Measurements from ENCODE around the gene ZNF18.
"Not testable (repeated sequence)": the region's sequence is repeated elsewhere in the genome, so short reads cannot be mapped to it uniquely, and the experiment has no call there.

The ZNF18 gene

DNA sequence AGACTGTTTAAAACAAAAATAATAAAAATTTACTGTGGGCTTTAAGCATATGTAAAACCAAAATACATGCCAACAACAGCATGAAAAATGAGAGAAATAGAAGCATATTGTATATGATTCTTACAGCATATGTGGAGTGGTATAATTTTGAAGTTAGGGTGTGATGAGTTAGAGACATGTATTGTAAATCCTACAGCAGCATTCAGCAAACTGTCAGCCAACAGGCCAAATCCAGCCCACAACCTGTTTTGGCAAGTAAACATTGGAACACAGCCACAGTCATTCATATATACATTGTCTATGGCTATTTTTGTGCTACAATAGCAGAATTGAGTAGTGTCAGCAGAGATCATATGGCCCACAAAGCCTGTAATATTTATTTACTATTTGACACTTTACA, 42.3 kb downstream of the ZNF18 start:
- no peak overlapping the region for H3K4me3 Mint-ChIP-seq
- peaks cover 22% of the 10 kb centered on the region for H3K9me3 Mint-ChIP-seq
- H3K36me3 Mint-ChIP-seq (ENCODE audit: low read depth) = peaks cover 6% of the 10 kb centered on the region
- H3K4me1 Mint-ChIP-seq (ENCODE audit: low read depth) = no peaks in the 10 kb centered on the region
- intact Hi-C loops (cut with micrococcal nuclease) = no loop called here
- no peaks in the 10 kb centered on the region for H3K27me3 Mint-ChIP-seq
- H3K27ac Mint-ChIP-seq = no peak overlapping the region

DNA sequence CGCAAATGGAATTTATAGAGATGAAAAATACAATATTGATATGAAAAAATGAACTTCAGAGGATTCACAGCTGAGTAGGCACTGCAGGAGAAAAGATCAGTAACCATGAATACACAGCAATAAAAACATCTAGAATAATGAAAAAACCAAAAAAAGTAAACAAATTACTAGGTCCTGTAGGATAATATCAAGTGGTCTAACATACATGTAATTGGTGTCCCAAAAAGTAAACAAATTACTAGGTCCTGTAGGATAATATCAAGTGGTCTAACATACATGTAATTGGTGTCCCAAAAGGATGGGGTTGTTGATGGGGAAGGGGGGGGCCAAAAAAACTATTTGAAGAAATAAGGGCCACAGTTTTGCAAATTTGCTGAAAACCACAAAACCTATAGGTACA, 43.4 kb downstream of the ZNF18 start:
- Mint-ChIP-seq H3K27ac (no peak overlapping the region), H3K4me1 (ENCODE audit: low read depth) (no peaks in the 10 kb centered on the region), H3K9me3 (peaks cover 22% of the 10 kb centered on the region), H3K27me3 (no peaks in the 10 kb centered on the region), H3K36me3 (ENCODE audit: low read depth) (peaks cover 6% of the 10 kb centered on the region), H3K4me3 (no peak overlapping the region)
- intact Hi-C loops (cut with micrococcal nuclease) = no loop called here

DNA sequence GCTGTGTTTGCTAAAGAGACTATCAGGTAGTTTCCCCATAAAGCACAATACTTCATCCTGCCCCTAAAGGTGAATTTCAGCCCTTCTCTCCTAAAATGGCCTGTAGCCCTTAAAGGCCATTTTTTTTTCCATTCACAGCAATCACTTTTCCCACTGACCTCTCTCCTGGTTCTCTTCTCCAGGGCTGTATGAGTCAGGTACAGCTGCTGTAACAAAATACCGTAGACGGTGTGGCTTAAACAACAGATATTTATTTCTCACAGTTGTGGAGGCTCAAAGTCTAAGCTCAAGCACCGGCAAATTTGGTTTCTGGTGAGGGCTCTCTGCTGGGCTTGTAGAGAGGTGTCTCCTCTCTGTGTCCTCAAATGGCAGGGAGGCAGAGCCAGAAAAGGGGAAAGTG, 44.7 kb downstream of the ZNF18 start:
- Mint-ChIP-seq H3K36me3 (ENCODE audit: low read depth) (peaks cover 6% of the 10 kb centered on the region), H3K27ac (no peak overlapping the region), H3K4me1 (ENCODE audit: low read depth) (no peaks in the 10 kb centered on the region), H3K9me3 (peaks cover 22% of the 10 kb centered on the region), H3K27me3 (no peaks in the 10 kb centered on the region), H3K4me3 (no peak overlapping the region)
- intact Hi-C loops (cut with micrococcal nuclease) = no loop called here

DNA sequence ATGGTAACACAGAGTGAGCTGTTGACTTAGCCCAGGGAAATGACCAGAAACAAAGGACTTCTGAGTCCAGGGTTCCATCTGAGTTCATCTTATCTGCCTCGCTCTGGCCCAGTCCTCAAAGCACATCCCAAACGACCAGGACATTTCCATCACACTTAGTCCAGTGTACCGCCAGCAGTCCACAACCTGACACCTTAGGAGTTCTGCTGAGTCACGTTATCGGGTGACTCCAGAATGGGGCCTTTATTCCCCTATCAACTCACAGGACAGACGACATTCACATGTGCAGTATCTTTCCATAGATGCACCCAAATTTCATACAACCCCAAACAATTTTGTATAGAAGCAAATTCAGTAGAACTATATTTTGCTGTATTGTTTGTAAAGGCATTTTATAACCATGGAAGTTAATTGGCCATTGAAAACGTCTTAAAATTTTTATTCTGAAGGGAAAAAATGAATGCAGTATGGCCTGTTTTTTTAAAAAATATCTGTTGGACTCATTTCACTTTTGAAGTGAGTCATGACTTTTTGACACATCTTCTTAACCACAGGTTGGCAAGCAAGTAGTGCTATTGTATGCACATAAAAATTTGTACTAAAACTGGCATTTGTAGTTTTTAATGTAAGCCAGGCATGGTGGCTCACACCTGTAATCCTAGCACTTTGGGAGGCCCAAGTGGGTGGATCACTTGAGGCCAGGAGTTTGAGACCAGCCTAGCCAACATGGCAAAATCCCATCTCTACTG, 46.3 kb downstream of the ZNF18 start:
- H3K36me3 Mint-ChIP-seq (ENCODE audit: low read depth) = peaks cover 6% of the 10 kb centered on the region
- peaks cover 22% of the 10 kb centered on the region for H3K9me3 Mint-ChIP-seq
- no peaks in the 10 kb centered on the region for H3K27me3 Mint-ChIP-seq
- H3K4me1 Mint-ChIP-seq (ENCODE audit: low read depth) = no peaks in the 10 kb centered on the region
- intact Hi-C loops (cut with micrococcal nuclease) = no loop called here
- no peak overlapping the region for H3K27ac Mint-ChIP-seq
- H3K4me3 Mint-ChIP-seq = no peak overlapping the region

DNA sequence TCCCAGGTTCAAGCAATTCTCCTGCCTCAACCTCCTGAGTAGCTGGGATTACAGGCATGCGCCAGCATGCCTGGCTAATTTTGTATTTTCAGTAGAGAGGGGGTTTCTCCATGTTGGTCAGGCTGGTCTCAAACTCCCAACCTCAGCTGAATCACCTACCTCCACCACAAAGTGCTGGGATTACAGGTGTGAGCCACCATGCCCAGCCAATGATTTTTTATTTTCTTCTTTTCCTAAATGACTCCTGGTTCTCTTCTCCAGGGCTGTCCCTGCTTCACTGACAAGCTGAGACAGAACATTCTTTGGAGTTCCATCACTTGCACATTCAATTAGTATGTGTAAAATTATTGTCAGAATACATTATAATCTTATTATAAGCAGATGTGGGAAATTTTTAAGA, 47.7 kb downstream of the ZNF18 start:
- H3K27me3 Mint-ChIP-seq; intact Hi-C loops (cut with micrococcal nuclease); H3K27ac Mint-ChIP-seq; H3K36me3 Mint-ChIP-seq (ENCODE audit: low read depth); H3K4me3 Mint-ChIP-seq; H3K4me1 Mint-ChIP-seq (ENCODE audit: low read depth): not testable (repeated sequence)
- peaks cover 22% of the 10 kb centered on the region for H3K9me3 Mint-ChIP-seq

DNA sequence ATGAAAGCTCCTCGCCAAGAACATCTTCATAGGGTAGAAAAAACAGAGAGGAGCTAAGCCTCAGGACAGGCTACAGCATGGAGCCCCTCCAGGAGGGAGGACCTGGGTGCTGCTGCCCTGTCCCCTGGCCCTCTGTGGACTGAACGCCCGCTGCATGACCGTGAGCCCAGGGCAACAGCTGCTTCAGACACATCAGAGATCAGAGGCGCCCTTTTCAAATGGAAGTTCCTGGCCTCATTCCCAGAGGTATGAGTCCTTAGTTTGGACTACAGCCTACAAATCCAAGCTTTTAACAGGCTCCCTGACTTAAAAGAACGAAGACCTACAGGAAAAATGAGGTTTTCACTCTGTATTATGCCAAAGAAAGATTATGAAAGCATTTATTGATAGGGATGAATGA, 48.5 kb downstream of the ZNF18 start:
- peaks cover 15% of the 10 kb centered on the region for H3K9me3 Mint-ChIP-seq
- peaks cover 6% of the 10 kb centered on the region for H3K36me3 Mint-ChIP-seq (ENCODE audit: low read depth)
- H3K27me3 Mint-ChIP-seq = no peaks in the 10 kb centered on the region
- intact Hi-C loops (cut with micrococcal nuclease) = no loop called here
- H3K4me3 Mint-ChIP-seq = no peak overlapping the region
- no peaks in the 10 kb centered on the region for H3K4me1 Mint-ChIP-seq (ENCODE audit: low read depth)
- H3K27ac Mint-ChIP-seq = no peak overlapping the region

DNA sequence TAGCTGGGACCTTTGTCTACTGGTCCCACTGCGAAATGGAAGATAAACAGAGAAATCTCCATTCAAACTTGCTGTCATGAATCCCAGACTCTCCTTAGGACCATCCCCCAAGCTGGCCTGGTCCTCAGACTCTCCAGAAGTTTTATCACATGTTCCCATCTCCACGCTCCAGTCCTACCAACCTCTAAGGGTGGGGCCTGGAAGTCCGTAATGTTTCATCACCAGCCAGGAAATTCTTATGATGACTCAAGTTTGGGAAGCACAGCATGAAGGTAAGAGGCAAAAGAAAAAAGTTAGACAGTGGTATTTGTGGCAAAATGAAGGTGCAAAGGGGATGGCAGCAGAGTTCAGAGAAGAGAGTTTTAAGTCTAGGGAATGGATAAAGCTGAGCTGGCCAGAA, 52.7 kb downstream of the ZNF18 start:
- no peaks in the 10 kb centered on the region for H3K9me3 Mint-ChIP-seq
- H3K27me3 Mint-ChIP-seq = no peaks in the 10 kb centered on the region
- H3K4me1 Mint-ChIP-seq (ENCODE audit: low read depth) = no peaks in the 10 kb centered on the region
- H3K4me3 Mint-ChIP-seq = no peak overlapping the region
- H3K27ac Mint-ChIP-seq = no peak overlapping the region
- no peaks in the 10 kb centered on the region for H3K36me3 Mint-ChIP-seq (ENCODE audit: low read depth)
- intact Hi-C loops (cut with micrococcal nuclease) = no loop called here

DNA sequence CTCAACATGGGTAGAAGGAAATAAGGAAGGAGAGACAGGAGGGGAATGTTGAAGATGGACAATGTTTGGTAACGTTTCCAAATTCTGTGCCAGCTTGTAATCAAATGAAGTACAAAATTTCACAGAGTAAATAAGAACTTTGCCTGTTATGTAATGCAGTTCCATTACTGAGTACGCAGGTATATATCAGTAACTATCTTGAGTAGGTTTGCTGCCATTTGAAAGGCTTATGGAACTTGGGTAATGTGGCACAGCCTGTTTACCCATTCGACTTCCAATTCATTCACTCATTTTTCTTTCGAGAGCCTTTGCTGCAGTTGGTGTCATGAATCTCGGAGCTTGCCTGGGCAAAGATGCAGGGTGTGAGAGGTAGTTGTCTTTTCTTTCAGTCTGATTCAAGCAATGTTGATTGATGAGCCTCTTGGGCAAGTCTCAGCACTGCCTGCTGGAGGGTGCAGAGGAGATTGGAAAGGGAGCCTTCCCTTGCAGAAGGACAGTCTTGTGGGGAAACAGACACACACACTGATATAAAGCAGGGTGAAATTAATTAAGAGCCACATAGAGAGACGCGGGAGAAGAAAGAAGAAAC, 53.4 kb downstream of the ZNF18 start:
- H3K4me3 Mint-ChIP-seq = no peak overlapping the region
- H3K27ac Mint-ChIP-seq = no peak overlapping the region
- H3K9me3 Mint-ChIP-seq = no peaks in the 10 kb centered on the region
- H3K36me3 Mint-ChIP-seq (ENCODE audit: low read depth) = no peaks in the 10 kb centered on the region
- H3K27me3 Mint-ChIP-seq = no peaks in the 10 kb centered on the region
- intact Hi-C loops (cut with micrococcal nuclease) = no loop called here
- no peaks in the 10 kb centered on the region for H3K4me1 Mint-ChIP-seq (ENCODE audit: low read depth)

DNA sequence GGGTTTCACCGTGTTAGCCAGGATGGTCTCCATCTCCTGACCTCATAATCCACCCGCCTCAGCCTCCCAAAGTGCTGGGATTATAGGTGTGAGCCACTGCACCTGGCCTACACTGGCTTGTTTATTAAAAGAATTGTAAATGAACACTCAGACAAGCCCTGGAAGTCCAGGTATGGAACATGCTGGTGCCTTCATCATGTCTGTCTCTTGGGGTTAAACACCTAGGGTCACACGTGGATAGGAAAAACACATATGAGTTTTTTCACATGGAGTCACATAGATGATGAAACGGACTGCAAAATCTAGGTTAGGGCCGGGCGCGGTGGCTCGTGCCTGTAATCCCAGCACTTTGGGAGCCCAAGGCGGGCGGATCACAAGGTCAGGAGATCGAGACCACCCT, 54.2 kb downstream of the ZNF18 start:
- intact Hi-C loops (cut with micrococcal nuclease); H3K27ac Mint-ChIP-seq; H3K4me1 Mint-ChIP-seq (ENCODE audit: low read depth); H3K27me3 Mint-ChIP-seq; H3K36me3 Mint-ChIP-seq (ENCODE audit: low read depth); H3K4me3 Mint-ChIP-seq; H3K9me3 Mint-ChIP-seq: not testable (repeated sequence)

DNA sequence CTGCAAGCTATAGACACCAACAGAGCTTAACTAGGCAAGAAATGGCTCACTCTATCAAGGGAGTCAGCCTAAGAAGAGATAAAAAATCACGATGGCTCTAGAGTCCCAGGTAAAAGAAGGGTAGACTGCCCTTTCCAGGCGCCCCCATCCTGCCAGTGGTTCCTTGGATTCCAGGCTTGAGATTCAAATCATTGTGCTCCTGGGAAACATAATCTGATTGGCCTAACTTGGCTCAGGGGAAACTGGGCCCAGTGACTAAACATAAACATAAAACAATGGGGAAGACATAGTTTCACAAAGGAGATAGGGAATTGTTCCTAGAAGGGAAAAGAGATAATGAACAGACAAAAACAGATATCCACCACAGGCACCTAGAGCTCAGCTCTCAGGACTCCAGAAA, 56.4 kb downstream of the ZNF18 start:
- Mint-ChIP-seq H3K4me1 (ENCODE audit: low read depth) (no peaks in the 10 kb centered on the region), H3K4me3 (no peak overlapping the region), H3K9me3 (no peaks in the 10 kb centered on the region)

DNA sequence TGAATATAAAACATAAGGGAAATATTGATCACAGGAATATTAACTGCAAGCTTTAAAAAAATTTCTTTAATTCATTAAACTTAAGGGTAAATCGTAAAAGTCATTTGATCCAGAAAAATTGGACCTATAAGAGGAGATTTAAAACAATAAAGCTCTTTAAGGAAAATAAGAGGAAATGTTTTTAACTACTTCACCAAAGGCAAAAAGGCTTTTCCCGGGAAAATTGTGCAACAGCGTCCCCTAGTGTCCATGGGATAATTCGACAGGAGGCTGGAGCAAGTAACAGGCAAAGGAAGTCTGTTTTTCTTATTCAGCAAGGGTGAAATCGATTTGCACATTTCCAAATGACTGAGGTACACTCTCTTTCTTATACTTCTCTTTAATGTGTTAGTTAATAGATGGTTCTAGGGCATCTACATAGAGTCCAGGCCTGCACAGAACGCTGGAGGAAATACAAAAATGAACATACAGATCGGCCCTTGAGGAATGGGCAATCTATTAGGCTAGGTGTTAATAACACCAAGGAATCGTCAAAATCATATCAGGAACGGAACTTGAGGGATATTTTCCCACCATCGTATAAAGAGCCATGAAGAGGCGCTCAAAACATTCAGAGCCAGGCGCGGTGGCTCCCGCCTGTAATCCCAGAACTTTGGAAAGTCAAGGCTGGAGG, 61.4 kb downstream of the ZNF18 start:
- Mint-ChIP-seq H3K4me3 (no peak overlapping the region), H3K27ac (no peak overlapping the region), H3K27me3 (no peaks in the 10 kb centered on the region), H3K36me3 (ENCODE audit: low read depth) (no peaks in the 10 kb centered on the region), H3K9me3 (no peaks in the 10 kb centered on the region), H3K4me1 (ENCODE audit: low read depth) (no peaks in the 10 kb centered on the region)
- intact Hi-C loops (cut with micrococcal nuclease) = no loop called here

More for the DNA sequence above, 56.4 kb downstream of the ZNF18 start:
- Mint-ChIP-seq H3K36me3 (ENCODE audit: low read depth) (no peaks in the 10 kb centered on the region), H3K27me3 (no peaks in the 10 kb centered on the region), H3K27ac (no peak overlapping the region)
- intact Hi-C loops (cut with micrococcal nuclease) = no loop called here

DNA sequence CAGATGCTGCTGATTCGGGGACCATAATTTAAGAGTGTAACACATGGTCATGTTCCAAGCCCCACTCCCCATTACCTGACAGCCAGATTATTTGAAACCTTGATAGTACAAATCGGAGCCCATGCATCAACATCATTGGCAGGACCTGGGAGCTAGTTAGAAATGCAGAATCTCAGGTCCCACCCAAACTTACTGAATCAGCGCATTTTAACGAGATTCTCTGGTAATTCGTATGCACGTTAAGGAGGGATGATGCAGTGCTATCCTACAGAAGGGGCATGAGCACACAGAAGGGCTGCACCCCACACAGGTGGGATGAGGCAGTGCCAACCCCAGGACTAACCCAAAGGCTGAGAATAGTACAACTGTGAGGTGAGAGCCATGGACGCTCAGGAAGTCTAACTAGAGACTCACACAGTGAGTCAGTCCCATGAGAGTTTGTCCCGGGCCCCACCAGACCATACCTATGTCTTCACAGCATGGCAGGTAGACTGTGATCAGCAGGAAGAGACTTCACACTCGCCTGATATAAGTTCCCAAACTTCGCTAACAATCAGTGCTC, 64.9 kb downstream of the ZNF18 start:
- H3K27ac Mint-ChIP-seq = no peak overlapping the region
- no peaks in the 10 kb centered on the region for H3K4me1 Mint-ChIP-seq (ENCODE audit: low read depth)
- no peaks in the 10 kb centered on the region for H3K27me3 Mint-ChIP-seq
- no peaks in the 10 kb centered on the region for H3K9me3 Mint-ChIP-seq
- intact Hi-C loops (cut with micrococcal nuclease) = no loop called here
- no peak overlapping the region for H3K4me3 Mint-ChIP-seq
- H3K36me3 Mint-ChIP-seq (ENCODE audit: low read depth) = no peaks in the 10 kb centered on the region

DNA sequence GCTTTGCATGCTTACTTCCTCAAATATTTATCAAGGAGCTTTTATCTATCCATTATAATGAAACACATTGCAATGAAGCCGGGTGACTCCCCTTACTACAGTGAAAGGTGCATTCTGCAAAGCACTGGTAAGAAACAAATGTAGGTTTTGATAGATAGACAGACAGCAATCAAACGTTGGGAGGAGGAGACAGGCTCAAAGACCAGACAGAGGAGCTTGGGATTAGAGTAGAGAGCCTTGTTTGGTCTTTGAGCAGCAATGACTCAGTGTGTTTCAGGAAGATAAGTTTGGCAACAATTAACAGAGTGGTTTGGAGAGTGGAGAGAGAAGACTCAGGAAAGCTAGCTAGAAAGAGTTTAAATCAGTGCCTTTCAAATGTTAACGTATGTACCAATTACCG, 68.8 kb downstream of the ZNF18 start:
- H3K27me3 Mint-ChIP-seq = no peaks in the 10 kb centered on the region
- no peak overlapping the region for H3K27ac Mint-ChIP-seq
- H3K36me3 Mint-ChIP-seq (ENCODE audit: low read depth) = no peaks in the 10 kb centered on the region
- H3K4me1 Mint-ChIP-seq (ENCODE audit: low read depth) = no peaks in the 10 kb centered on the region
- intact Hi-C loops (cut with micrococcal nuclease) = no loop called here
- no peak overlapping the region for H3K4me3 Mint-ChIP-seq
- H3K9me3 Mint-ChIP-seq = no peaks in the 10 kb centered on the region

Measured in dendritic cell treated with granulocyte-macrophage colony-stimulating factor and Interleukin-4, amounts not matched to agents 40 ng/mL and 50 ng/mL, for 4 days (primary cell).